K562 (cell line): Measurements from ENCODE around the gene BTBD1. TPM values are rescaled to one million over a fixed set of nuclear protein-coding genes. Genes with fewer than 3 reads are reported as not detected.

Source experiments
- BHLHE40 ChIP-seq: IDR thresholded peaks from 2 replicates; pipeline ENCODE4 v1.6.1; 2011; ENCODE audit warnings: low read length, improper control_type of control experiment
- ELF1 ChIP-seq: fragments of 200-800 bp; sonication (Bioruptor generic); IDR thresholded peaks from 2 replicates; pipeline ENCODE4 v1.6.1; 2016; ENCODE audit warnings: missing genetic modification characterization, missing compliant biosample characterization
- GTF2A2 ChIP-seq: IDR thresholded peaks from 2 replicates; pipeline ENCODE4 v1.6.1; 2016; ENCODE audit warnings: mild to moderate bottlenecking, missing genetic modification characterization, missing compliant biosample characterization
- ZBTB1 ChIP-seq: sonication (generic); formaldehyde crosslinking; IDR thresholded peaks from 2 replicates; pipeline ENCODE4 v1.8.1; 2023; ENCODE audit warnings: missing genetic modification reagents, low read depth, mild to moderate bottlenecking, borderline replicate concordance
- polyA plus RNA-seq, 8 experiments: library from polyadenylated mRNA; depleted of rRNA in 4 of 8; stranded (reverse) in 5 of 8; unstranded in 3 of 8; fragments of >200 nt; fragmentation: Nextera tagmentation in 2 of 8; fragmentation: Illumina TruSeq in 1 of 8; extraction: Ambion mirVana in 2 of 8; extraction: Trizol in 1 of 8; gene quantifications; 2 replicates each; pipeline versions ENCODE4 v1.2.1 to v1.2.3, GENCODE V29; 2011 to 2014; ENCODE audit warnings: inconsistent platforms in 1 of 8, missing spikeins in 1 of 8
- total RNA-seq, 7 experiments: library from RNA; depleted of rRNA in 6 of 7; stranded (reverse); fragments of >200 nt in 6 of 7; fragmentation: Illumina TruSeq in 2 of 7; extraction: Trizol in 2 of 7; gene quantifications; 2 replicates each; pipeline versions ENCODE4 v1.2.1 to v1.2.3, GENCODE V29; 2011 to 2021; ENCODE audit warnings: low replicate concordance in 1 of 7
- TF ChIP-seq, protein P1 (sequence below), 2 experiments: fragments of 450-650 bp; IDR thresholded peaks; 2 replicates each; pipeline ENCODE4 v1.6.1; 2016; ENCODE audit warnings: mild to moderate bottlenecking in 2 of 2, borderline replicate concordance in 1 of 2, low read depth in 1 of 2, moderate library complexity in 1 of 2
- TF ChIP-seq, protein P2 (sequence below), 2 experiments: fragments of 450-650 bp; formaldehyde crosslinking in 1 of 2; IDR thresholded peaks; 2 replicates each; pipeline versions ENCODE4 v1.4.0 to v1.6.1; 2014 to 2020; ENCODE audit warnings: mild to moderate bottlenecking in 2 of 2, borderline replicate concordance in 1 of 2, low read depth in 1 of 2

The BTBD1 gene
- total and polyA plus RNA-seq, 9 of the 15 experiments (the other 6 are each of a cell fraction or from before 2014, with no cell fraction given): 19.4 to 106 (median 90.4) TPM

DNA sequence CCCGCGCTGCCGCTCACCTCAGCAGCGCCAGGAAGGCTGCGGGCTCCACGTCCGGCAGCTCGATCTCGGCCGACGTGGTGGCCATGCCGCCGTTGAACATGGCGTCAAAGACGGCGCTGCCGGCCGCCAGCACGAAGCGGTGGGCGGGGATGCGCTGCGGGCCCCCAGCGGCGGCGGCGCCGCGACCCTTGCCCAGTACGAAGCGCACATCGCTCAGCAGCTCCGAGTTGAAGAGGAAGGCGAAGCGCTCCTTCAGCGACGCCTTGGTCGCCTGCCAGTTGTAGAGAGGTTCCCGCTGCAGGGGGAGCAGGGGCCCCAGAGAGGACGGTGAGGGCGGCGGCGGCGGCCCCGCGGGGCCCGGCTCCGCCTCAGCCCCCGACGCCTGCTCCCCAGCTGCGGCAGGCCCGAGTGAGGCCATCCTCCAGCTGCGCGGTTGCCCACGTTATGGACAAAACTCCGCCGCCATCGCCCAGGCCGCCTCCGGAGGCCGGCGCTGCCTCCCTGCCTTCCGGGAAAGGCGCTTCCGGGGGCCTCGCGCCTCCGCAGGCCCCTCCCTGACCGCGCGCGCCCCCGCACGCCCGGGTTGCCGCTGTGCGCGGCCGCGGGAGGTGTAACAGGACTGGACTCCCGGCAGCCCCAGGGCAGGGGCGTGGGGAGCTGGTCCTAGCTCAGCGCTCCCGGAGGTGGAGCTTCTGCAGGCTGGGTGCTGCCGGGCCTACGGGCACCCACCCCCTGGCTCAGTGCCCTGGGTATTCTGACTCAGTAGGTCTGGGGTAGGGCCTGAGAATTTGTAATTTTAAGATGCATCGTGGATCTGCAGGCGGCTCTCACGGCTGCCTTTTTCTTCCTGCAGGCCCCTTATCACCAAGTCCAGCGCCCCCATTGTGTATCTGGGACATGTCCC is at the start of gene BTBD1 (continued):
- TF ChIP-seq BHLHE40 (peak; percentile 26; the same call in 1 of the 2 replicates), GTF2A2 (tag) (peak; percentile 63; the same call in 1 of the 2 replicates), ZBTB1 (peak; percentile 66; the same call in 1 of the 2 replicates), ELF1 (tag) (peak; percentile 96)
- TF ChIP-seq, protein P1, sequence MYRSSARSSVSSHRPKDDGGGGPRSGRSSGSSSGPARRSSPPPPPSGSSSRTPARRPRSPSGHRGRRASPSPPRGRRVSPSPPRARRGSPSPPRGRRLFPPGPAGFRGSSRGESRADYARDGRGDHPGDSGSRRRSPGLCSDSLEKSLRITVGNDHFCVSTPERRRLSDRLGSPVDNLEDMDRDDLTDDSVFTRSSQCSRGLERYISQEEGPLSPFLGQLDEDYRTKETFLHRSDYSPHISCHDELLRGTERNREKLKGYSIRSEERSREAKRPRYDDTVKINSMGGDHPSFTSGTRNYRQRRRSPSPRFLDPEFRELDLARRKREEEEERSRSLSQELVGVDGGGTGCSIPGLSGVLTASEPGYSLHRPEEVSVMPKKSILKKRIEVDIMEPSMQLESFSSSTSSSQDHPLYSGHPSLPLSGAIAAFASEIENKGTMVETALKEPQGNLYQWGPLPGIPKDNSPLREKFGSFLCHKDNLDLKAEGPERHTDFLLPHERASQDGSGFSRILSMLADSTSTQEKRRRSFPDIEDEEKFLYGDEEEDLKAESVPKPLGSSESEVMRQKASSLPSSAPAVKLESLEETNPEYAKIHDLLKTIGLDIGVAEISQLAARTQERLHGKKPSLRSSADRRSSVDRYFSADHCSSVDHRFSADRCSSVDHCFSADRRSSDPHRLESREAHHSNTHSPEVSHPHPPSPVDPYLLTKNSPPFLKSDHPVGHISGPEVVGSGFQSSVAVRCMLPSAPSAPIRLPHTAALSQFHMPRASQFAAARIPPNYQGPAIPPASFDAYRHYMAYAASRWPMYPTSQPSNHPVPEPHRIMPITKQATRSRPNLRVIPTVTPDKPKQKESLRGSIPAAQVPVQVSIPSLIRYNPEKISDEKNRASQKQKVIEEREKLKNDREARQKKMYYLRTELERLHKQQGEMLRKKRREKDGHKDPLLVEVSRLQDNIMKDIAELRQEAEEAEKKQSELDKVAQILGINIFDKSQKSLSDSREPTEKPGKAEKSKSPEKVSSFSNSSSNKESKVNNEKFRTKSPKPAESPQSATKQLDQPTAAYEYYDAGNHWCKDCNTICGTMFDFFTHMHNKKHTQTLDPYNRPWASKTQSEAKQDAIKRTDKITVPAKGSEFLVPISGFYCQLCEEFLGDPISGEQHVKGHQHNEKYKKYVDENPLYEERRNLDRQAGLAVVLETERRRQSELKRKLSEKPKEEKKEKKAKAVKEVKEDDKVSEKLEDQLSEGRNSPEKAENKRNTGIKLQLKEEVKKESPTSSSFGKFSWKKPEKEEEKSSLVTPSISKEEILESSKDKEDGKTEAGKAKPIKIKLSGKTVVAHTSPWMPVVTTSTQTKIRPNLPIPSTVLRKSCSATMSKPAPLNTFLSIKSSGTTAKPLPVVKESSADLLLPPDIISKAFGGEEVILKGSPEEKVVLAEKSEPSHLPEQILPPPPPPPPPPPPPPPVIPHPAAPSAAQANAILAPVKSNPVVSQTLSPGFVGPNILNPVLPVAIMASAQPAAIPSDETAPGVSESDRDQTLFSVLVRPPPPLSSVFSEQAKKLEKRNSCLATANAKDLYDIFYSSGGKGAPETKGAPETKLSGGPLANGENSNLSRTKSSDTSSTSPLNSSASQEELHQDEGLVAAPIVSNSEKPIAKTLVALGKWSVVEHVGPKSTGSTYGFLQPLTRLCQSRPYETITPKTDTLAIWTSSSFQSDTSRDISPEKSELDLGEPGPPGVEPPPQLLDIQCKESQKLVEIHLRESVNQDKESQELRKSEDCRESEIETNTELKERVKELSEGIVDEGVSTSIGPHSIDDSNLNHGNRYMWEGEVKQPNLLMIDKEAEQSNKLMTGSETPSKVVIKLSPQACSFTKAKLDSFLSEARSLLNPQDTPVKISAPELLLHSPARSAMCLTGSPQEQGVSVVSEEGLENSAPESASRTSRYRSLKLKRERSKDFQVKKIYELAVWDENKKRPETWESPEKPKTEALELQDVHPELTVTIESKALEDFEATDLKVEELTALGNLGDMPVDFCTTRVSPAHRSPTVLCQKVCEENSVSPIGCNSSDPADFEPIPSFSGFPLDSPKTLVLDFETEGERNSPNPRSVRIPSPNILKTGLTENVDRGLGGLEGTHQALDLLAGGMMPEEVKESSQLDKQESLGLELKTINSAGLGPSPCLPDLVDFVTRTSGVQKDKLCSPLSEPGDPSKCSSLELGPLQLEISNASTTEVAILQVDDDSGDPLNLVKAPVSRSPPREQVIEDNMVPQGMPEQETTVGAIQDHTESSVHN (IDR thresholded peaks at IDR 0.05; ENCODE audit: borderline replicate concordance in 1 of 2, low read depth in 1 of 2): no peak
- TF ChIP-seq, protein P2, sequence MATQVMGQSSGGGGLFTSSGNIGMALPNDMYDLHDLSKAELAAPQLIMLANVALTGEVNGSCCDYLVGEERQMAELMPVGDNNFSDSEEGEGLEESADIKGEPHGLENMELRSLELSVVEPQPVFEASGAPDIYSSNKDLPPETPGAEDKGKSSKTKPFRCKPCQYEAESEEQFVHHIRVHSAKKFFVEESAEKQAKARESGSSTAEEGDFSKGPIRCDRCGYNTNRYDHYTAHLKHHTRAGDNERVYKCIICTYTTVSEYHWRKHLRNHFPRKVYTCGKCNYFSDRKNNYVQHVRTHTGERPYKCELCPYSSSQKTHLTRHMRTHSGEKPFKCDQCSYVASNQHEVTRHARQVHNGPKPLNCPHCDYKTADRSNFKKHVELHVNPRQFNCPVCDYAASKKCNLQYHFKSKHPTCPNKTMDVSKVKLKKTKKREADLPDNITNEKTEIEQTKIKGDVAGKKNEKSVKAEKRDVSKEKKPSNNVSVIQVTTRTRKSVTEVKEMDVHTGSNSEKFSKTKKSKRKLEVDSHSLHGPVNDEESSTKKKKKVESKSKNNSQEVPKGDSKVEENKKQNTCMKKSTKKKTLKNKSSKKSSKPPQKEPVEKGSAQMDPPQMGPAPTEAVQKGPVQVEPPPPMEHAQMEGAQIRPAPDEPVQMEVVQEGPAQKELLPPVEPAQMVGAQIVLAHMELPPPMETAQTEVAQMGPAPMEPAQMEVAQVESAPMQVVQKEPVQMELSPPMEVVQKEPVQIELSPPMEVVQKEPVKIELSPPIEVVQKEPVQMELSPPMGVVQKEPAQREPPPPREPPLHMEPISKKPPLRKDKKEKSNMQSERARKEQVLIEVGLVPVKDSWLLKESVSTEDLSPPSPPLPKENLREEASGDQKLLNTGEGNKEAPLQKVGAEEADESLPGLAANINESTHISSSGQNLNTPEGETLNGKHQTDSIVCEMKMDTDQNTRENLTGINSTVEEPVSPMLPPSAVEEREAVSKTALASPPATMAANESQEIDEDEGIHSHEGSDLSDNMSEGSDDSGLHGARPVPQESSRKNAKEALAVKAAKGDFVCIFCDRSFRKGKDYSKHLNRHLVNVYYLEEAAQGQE (IDR thresholded peaks at IDR 0.05; ENCODE audit: borderline replicate concordance): peak; percentile 28; the same call in 1 of the 2 replicates
- TF ChIP-seq, protein P2 (CRISPR knock-in tag; IDR thresholded peaks at IDR 0.05; ENCODE audit: low read depth): no peak
